ENCODE results near the gene DMRTC2. TPM values are rescaled to one million over a fixed set of nuclear protein-coding genes. Genes with fewer than 3 reads are reported as not detected.
A peak's percentile ranks its signal among the peaks of the same experiment; 100 is the strongest.

DMRTC2 gene
- total and polyA plus RNA-seq, 9 of the 15 experiments (the other 6 are each of a cell fraction or from before 2014, with no cell fraction given) = 0.03 TPM; not detected in 8

- no peak for TF ChIP-seq FOXM1 (IDR thresholded peaks at IDR 0.05; ENCODE audit: low read depth)
- TF ChIP-seq FOXM1 (CRISPR knock-in tag; IDR thresholded peaks at IDR 0.05; ENCODE audit: low read depth) = no peak
- TF ChIP-seq RAD21 (CRISPR knock-in tag; conservative IDR thresholded peaks at IDR 0.05 in 1 of 2, IDR thresholded peaks at IDR 0.05 in 1 of 2) = peak; percentile 79 to 88
- TF ChIP-seq POLR2AphosphoS2 (IDR thresholded peaks at IDR 0.05; ENCODE audit: low read length) = peak; percentile 79; the same call in 1 of the 2 replicates
- TF ChIP-seq GABPB1 (CRISPR knock-in tag; IDR thresholded peaks at IDR 0.05) = peak; percentile 35; the same call in 1 of the 2 replicates
- no peak for TF ChIP-seq WHSC1 (IDR thresholded peaks at IDR 0.05; ENCODE audit: low read length)
- 0 out of 2 replicates have a peak, but pooled peaks have one; percentile 49 for TF ChIP-seq PTBP1 (IDR thresholded peaks at IDR 0.05; ENCODE audit: low read depth, low read length)
- peak; percentile 70 for TF ChIP-seq POLR2G (IDR thresholded peaks at IDR 0.05; ENCODE audit: low read depth, low read length)
- TF ChIP-seq LEF1 (IDR thresholded peaks at IDR 0.05) = no peak
- TF ChIP-seq IRF2 (CRISPR knock-in tag; IDR thresholded peaks at IDR 0.05) = no peak
- TF ChIP-seq SP1 (CRISPR knock-in tag; IDR thresholded peaks at IDR 0.05) = no peak
- peak; percentile 18; the same call in 1 of the 2 replicates for TF ChIP-seq RBFOX2 (IDR thresholded peaks at IDR 0.05; ENCODE audit: low read depth, low read length)
- 0 out of 2 replicates have a peak, but pooled peaks have one; percentile 31 for TF ChIP-seq ZEB2 (IDR thresholded peaks at IDR 0.05)
- TF ChIP-seq MEF2A (IDR thresholded peaks at IDR 0.05; ENCODE audit: control insufficient read depth, low read depth, low read length) = no peak
- TF ChIP-seq DEAF1 (CRISPR knock-in tag; IDR thresholded peaks at IDR 0.05) = peak; percentile 74
- no peak for TF ChIP-seq THRAP3 (IDR thresholded peaks at IDR 0.05; ENCODE audit: borderline replicate concordance)
- peak in 1 of 2 experiments; percentile 64; a peak in 1 of 4 replicates for TF ChIP-seq MAZ (CRISPR knock-in tag; conservative IDR thresholded peaks at IDR 0.05 in 1 of 2, IDR thresholded peaks at IDR 0.05 in 1 of 2)
- no peak for TF ChIP-seq SRF (CRISPR knock-in tag; IDR thresholded peaks at IDR 0.05)
- TF ChIP-seq KAT2B (IDR thresholded peaks at IDR 0.05; ENCODE audit: low read depth, low read length) = no peak
- TF ChIP-seq BHLHE40 (IDR thresholded peaks at IDR 0.05; ENCODE audit: low read length) = no peak
- TF ChIP-seq RB1 (IDR thresholded peaks at IDR 0.05; ENCODE audit: low read depth) = peak; percentile 27; the same call in 1 of the 2 replicates
- no peak for TF ChIP-seq CCNT2 (IDR thresholded peaks at IDR 0.05; ENCODE audit: borderline replicate concordance, extremely low read depth, insufficient read length, low read depth, low read length)
- TF ChIP-seq ZNF431 (CRISPR knock-in tag; IDR thresholded peaks at IDR 0.05) = 0 out of 2 replicates have a peak, but pooled peaks have one; percentile 24
- TF ChIP-seq MED1 (CRISPR knock-in tag; IDR thresholded peaks at IDR 0.05; ENCODE audit: borderline replicate concordance) = no peak
- TF ChIP-seq, protein P1, sequence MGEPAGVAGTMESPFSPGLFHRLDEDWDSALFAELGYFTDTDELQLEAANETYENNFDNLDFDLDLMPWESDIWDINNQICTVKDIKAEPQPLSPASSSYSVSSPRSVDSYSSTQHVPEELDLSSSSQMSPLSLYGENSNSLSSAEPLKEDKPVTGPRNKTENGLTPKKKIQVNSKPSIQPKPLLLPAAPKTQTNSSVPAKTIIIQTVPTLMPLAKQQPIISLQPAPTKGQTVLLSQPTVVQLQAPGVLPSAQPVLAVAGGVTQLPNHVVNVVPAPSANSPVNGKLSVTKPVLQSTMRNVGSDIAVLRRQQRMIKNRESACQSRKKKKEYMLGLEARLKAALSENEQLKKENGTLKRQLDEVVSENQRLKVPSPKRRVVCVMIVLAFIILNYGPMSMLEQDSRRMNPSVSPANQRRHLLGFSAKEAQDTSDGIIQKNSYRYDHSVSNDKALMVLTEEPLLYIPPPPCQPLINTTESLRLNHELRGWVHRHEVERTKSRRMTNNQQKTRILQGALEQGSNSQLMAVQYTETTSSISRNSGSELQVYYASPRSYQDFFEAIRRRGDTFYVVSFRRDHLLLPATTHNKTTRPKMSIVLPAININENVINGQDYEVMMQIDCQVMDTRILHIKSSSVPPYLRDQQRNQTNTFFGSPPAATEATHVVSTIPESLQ (CRISPR knock-in tag; IDR thresholded peaks at IDR 0.05) = no peak
- TF ChIP-seq CAMTA2 (CRISPR knock-in tag; conservative IDR thresholded peaks at IDR 0.05) = no peak
Observed at GRCh38 chr19:41872775-41873647, 28.2 kb downstream of the DMRTC2 start (continued).
